Subcutaneous abdominal adipose tissue (tissue), 5 donors: Measurements from ENCODE around the gene CRY2.
A peak's percentile ranks its signal among the peaks of the same experiment; 100 is the strongest.

ENCODE experiments used
- H3K27ac ChIP-seq: one replicate; pipeline ENCODE4 v1.7.0; 2013; ENCODE audit warnings: low read depth, mild to moderate bottlenecking, inconsistent platforms, low read length, moderate library complexity
- H3K27me3 ChIP-seq, 5 donors: one replicate each; pipeline ENCODE4 v1.7.0; 2013; ENCODE audit warnings: low read length in 5 of 5, inconsistent platforms in 1 of 5; ENCODE audit not compliant: control insufficient read depth in 5 of 5, insufficient read depth in 4 of 5
- H3K36me3 ChIP-seq, 5 donors: one replicate each; pipeline ENCODE4 v1.7.0; 2013; ENCODE audit warnings: low read length in 5 of 5; ENCODE audit not compliant: control insufficient read depth in 5 of 5, insufficient read depth in 5 of 5
- H3K4me1 ChIP-seq, 5 donors: one replicate each; pipeline ENCODE4 v1.7.0; 2013; ENCODE audit warnings: low read length in 5 of 5, mild to moderate bottlenecking in 3 of 5, moderate library complexity in 1 of 5; ENCODE audit not compliant: control insufficient read depth in 5 of 5, insufficient read depth in 5 of 5
- H3K4me3 ChIP-seq, 5 donors: one replicate each; pipeline ENCODE4 v1.7.0; 2013; ENCODE audit warnings: low read length in 5 of 5, low read depth in 1 of 5
- H3K9ac ChIP-seq, 5 donors: one replicate each; pipeline ENCODE4 v1.7.0; 2013; ENCODE audit warnings: low read length in 5 of 5, mild to moderate bottlenecking in 4 of 5, moderate library complexity in 3 of 5
- H3K9me3 ChIP-seq, 5 donors: one replicate each; pipeline ENCODE4 v1.7.0; 2013; ENCODE audit warnings: low read length in 5 of 5; ENCODE audit not compliant: control insufficient read depth in 5 of 5
- donor health status: healthy.
- donor health status: healthy.
- donor health status: healthy.
- donor health status: healthy.
- donor health status: healthy.

CRY2 gene

GRCh38 chr11:45920531-45921477 is 73.5 kb downstream of the CRY2 start:
- H3K36me3 ChIP-seq: peaks cover 0 to 4% (median 3%) of the 10 kb centered on the region in 5 donors
- H3K4me3 ChIP-seq: no peak overlapping the region
- H3K9ac ChIP-seq: no peak overlapping the region
- H3K4me1 ChIP-seq: peaks cover 1 to 56% (median 36%) of the 10 kb centered on the region in 5 donors
- peaks cover 10 to 21% (median 15%) of the 10 kb centered on the region in 5 donors for H3K27me3 ChIP-seq
- H3K27ac ChIP-seq: no peak overlapping the region
- no peaks in the 10 kb centered on the region for H3K9me3 ChIP-seq

GRCh38 chr11:45921561-45922424 is 74.5 kb downstream of the CRY2 start:
- Histone ChIP-seq H3K9ac (no peak overlapping the region), H3K4me1 (peaks cover 0 to 48% (median 28%) of the 10 kb centered on the region in 5 donors), H3K27me3 (peaks cover 18 to 28% (median 24%) of the 10 kb centered on the region in 5 donors), H3K9me3 (no peaks in the 10 kb centered on the region), H3K27ac (no peak overlapping the region), H3K36me3 (no peaks in the 10 kb centered on the region), H3K4me3 (peak overlapping the region in 2 of 5 donors; percentile 29 to 52)

- H3K9ac ChIP-seq: no peak within 1 kb of the TSS
- H3K4me1 ChIP-seq: peaks cover 0 to 41% (median 20%) of the 10 kb centered on the region in 5 donors
- H3K36me3 ChIP-seq: no peaks in the 10 kb centered on the region
- no peak within 1 kb of the TSS for H3K27ac ChIP-seq
- peaks cover 18 to 29% (median 24%) of the 10 kb centered on the region in 5 donors for H3K27me3 ChIP-seq
- H3K4me3 ChIP-seq: peak within 1 kb of the TSS in 4 of 5 donors; percentile 17 to 52 (median 24)
- H3K9me3 ChIP-seq: no peaks in the 10 kb centered on the region
Observed at GRCh38 chr11:45922425-45923082, 75.3 kb downstream of the CRY2 start, which contains the start of gene LARGE2. LARGE2 (plus strand) TSS chr11:45922656; CDS start chr11:45922883, 227 bp downstream.

GRCh38 chr11:45924036-45924915 is 77.0 kb downstream of the CRY2 start:
- Histone ChIP-seq H3K36me3 (no peaks in the 10 kb centered on the region), H3K27ac (no peak overlapping the region), H3K27me3 (peaks cover 18 to 29% (median 24%) of the 10 kb centered on the region in 5 donors), H3K9me3 (no peaks in the 10 kb centered on the region), H3K4me3 (no peak overlapping the region), H3K9ac (no peak overlapping the region), H3K4me1 (peaks cover 0 to 28% (median 14%) of the 10 kb centered on the region in 5 donors)

- H3K27me3 ChIP-seq: peaks cover 18 to 29% (median 24%) of the 10 kb centered on the region in 5 donors
- H3K4me3 ChIP-seq: no peak overlapping the region
- H3K4me1 ChIP-seq: peaks cover 0 to 22% (median 13%) of the 10 kb centered on the region in 5 donors
- H3K9ac ChIP-seq: no peak overlapping the region
- H3K9me3 ChIP-seq: no peaks in the 10 kb centered on the region
- no peak overlapping the region for H3K27ac ChIP-seq
- no peaks in the 10 kb centered on the region for H3K36me3 ChIP-seq
Observed at GRCh38 chr11:45924927-45925326, 77.7 kb downstream of the CRY2 start.

GRCh38 chr11:45925550-45925949 is 78.3 kb downstream of the CRY2 start:
- peaks cover 0 to 4% (median 0%) of the 10 kb centered on the region in 5 donors for H3K36me3 ChIP-seq
- peaks cover 0 to 16% (median 12%) of the 10 kb centered on the region in 5 donors for H3K4me1 ChIP-seq
- no peak overlapping the region for H3K9ac ChIP-seq

GRCh38 chr11:45926001-45926401 is 78.7 kb downstream of the CRY2 start:
- Histone ChIP-seq H3K27ac (no peak overlapping the region), H3K4me1 (peaks cover 0 to 16% (median 12%) of the 10 kb centered on the region in 5 donors), H3K4me3 (no peak overlapping the region), H3K36me3 (peaks cover 0 to 4% (median 0%) of the 10 kb centered on the region in 5 donors), H3K9ac (no peak overlapping the region), H3K9me3 (no peaks in the 10 kb centered on the region), H3K27me3 (peaks cover 18 to 29% (median 24%) of the 10 kb centered on the region in 5 donors)

More at GRCh38 chr11:45925550-45925949, 78.3 kb downstream of the CRY2 start:
- H3K9me3 ChIP-seq: no peaks in the 10 kb centered on the region
- H3K27ac ChIP-seq: no peak overlapping the region
- peaks cover 18 to 29% (median 24%) of the 10 kb centered on the region in 5 donors for H3K27me3 ChIP-seq
- H3K4me3 ChIP-seq: no peak overlapping the region

GRCh38 chr11:45926536-45927331 is 79.5 kb downstream of the CRY2 start:
- Histone ChIP-seq H3K27me3 (peaks cover 18 to 24% (median 23%) of the 10 kb centered on the region in 5 donors), H3K4me1 (peaks cover 0 to 18% (median 16%) of the 10 kb centered on the region in 5 donors), H3K9me3 (no peaks in the 10 kb centered on the region), H3K9ac (no peak overlapping the region), H3K4me3 (no peak overlapping the region), H3K36me3 (peaks cover 0 to 7% (median 4%) of the 10 kb centered on the region in 5 donors), H3K27ac (no peak overlapping the region)
